ENCODE data around the gene TMEM91.
"Not testable (repeated sequence)": the region's sequence is repeated elsewhere in the genome, so short reads cannot be mapped to it uniquely, and the experiment has no call there.

TMEM91 gene

DNA sequence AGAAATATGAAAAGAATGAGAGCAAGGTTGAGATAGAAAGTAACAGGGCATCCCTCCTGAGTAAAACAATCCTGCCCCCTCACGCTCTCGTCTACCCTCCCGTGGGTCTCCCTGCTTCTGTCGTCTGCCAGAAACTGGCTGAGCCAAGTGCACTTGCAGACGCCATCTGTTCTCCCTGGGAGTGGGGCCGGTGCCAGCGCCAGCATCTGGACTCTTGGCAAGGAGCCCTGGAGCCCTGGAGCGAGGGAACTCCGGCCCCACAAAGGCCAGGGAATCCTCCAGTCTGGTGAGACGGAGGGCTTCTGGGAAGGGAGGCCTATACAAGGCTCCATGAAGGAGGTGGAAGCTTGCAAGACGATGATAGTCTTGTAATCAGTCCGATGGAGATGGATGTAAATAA lies 2.3 kb upstream of the TMEM91 start:
- DNase-seq (ENCODE audit: low read depth in 4 of 4, low spot score in 1 of 4), result no peak

GRCh38 chr19:41376998-41377365 lies 649 bp downstream of the TMEM91 start:
- no peak for DNase-seq (ENCODE audit: low read depth in 4 of 4, low spot score in 1 of 4)

DNA sequence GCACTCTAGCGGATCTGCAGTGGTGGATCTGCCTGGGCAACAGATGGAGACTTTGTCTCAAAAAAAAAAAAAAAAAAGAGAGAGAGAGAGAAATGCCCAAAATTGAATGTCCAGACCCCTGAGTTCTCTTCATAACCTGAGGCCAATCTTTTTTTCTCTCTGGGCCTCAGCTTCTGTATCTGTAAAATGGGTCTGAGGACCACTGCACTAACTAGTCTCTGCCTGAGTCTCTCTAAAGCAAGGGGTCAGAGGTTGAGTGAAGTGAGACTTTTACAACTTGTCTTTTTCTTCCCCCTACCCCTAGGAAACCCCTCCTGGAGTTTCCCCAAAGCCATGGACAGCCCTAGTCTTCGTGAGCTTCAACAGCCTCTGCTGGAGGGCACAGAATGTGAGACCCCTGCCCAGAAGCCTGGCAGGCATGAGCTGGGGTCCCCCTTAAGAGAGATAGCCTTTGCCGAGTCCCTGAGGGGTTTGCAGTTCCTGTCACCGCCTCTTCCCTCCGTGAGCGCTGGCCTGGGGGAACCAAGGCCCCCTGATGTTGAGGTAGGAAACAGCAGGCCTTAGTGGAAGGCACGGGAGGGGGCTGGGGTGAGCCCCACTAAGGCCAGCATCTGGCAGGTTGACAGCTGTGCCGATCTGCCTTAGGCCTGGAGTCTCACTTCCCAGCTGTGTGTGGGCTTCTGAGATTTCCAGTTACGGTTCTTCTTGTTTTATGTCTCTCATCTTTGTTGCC lies 1.8 kb downstream of the TMEM91 start:
- no peak for DNase-seq (ENCODE audit: low read depth in 4 of 4, low spot score in 1 of 4)

DNA sequence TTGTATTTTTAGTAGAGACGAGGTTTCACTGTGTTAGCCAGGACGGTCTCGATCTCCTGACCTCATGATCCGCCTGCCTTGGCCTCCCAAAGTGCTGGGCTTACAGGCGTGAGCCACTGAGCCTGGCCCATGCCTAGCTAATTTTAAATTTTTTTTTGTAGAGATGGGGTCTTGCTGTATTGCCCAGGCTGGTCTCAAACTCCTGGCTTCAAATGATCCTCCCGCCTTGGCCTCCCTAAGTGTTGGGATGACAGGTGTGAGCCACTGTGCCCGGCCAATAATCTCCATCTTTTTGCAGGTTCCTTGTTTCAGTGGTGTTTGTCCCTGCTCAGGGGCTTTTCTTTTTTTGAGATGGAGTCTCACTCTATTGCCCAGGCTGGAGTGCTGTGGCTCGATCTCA lies 5.2 kb downstream of the TMEM91 start:
- not testable (repeated sequence) for DNase-seq (ENCODE audit: low read depth in 4 of 4, low spot score in 1 of 4)

GRCh38 chr19:41384351-41384750 lies 8.0 kb downstream of the TMEM91 start:
- no peak for DNase-seq (ENCODE audit: low read depth in 4 of 4, low spot score in 1 of 4)

- DNase-seq (ENCODE audit: low read depth in 4 of 4, low spot score in 1 of 4), result no peak
Observed at GRCh38 chr19:41386442-41386841, 10.1 kb downstream of the TMEM91 start.

DNA sequence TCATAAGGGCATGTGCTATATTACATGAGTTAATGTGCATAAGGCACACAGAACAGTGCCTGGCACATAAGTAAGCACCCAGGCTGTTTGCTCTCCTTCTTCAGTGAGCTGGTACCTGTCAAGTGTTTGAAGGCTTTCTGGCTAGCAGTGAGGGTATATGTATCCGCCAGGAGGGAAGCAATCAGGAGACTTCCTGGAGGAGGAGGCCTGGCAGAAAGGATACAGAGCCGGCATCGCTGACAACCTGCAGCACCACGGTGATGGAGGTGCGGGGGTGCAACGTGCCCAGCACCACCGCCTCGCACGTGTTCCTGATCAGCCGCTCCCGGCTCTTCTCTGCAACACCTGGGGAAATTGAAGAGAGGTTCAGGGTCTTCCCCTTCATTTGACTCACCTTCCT lies 15.3 kb downstream of the TMEM91 start:
- no peak for DNase-seq (ENCODE audit: low read depth in 4 of 4, low spot score in 1 of 4)

DNA sequence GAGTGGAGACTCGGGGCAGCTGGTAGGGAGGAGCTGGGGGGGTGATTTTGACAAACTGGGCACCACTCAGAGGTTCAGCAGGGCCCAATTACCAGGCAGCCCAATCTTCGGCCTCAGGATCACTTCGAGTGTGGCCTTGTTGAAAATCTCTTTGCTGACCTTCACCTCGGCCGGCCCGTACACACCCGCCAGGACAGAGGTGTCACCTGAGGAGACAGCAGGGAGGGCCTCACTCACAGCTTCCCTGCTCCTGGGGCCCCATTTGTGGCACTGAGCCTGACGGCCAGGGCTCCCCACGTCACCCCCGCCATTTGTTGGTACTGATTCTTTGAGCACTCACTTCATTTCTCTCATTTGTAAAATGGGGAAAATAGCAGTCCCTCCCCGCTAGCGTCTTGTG lies 16.4 kb downstream of the TMEM91 start:
- no peak for DNase-seq (ENCODE audit: low read depth in 4 of 4, low spot score in 1 of 4)

DNA sequence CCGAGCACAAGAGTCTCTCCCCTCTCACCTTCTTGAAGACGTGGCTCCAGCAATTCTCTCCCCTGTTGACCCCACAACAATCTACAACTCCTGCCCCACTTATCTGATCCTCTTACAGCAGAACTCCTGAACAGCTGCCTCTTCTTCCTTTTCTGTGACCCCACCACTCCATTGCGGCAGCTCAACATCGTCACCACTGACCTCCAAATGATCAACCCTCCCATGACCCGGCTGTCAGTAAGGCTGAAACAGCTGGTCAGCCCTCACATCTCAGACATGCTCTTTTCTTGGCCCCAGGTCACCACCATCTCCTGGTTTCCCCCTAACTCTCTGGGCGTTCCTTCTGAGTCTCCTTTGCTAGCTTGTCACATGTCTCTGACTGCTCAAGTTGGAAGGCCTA lies 19.0 kb downstream of the TMEM91 start:
- no peak for DNase-seq (ENCODE audit: low read depth in 4 of 4, low spot score in 1 of 4)

- DNase-seq (ENCODE audit: low read depth in 4 of 4, low spot score in 1 of 4), result peak; percentile 95 to 99 (median 96)
Observed at GRCh38 chr19:41397086-41398049, 21.0 kb downstream of the TMEM91 start, which contains the start of the genes BCKDHA and EXOSC5. TSS of gene BCKDHA (plus strand) at chr19:41397818. CDS start at chr19:41397828, 10 bp downstream. TSS of gene EXOSC5 (minus strand) at chr19:41397359. CDS start at chr19:41397328, 31 bp downstream.

- DNase-seq (ENCODE audit: low read depth in 4 of 4, low spot score in 1 of 4), result no peak
Observed at GRCh38 chr19:41398050-41398418, 21.7 kb downstream of the TMEM91 start.

- no peak for DNase-seq (ENCODE audit: low read depth in 4 of 4, low spot score in 1 of 4)
Observed at GRCh38 chr19:41398598-41398997, 22.3 kb downstream of the TMEM91 start.

DNA sequence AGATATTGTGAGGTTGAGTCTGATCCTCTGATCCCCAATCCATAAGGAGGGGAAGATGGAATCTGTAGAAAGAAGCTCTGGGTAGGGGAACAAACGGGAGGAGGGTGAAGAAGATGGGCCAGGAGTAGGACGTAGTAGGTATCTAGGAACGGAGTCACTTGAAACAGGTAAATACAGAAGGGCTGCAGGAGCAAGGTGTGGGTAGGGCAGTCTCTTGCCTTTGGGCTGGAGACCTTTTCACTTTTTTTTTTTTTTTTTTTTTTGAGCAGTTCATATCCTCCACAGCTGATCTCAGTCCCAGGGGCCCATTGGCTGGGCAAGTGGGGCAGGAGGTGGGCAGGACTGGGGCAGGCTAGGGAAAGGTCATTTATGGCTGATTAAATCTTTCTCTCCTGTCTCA lies 22.8 kb downstream of the TMEM91 start:
- DNase-seq (ENCODE audit: low read depth in 4 of 4, low spot score in 1 of 4), result no peak

- DNase-seq (ENCODE audit: low read depth in 4 of 4, low spot score in 1 of 4), result no peak
Observed at GRCh38 chr19:41399525-41399924, 23.2 kb downstream of the TMEM91 start.

- no peak for DNase-seq (ENCODE audit: low read depth in 4 of 4, low spot score in 1 of 4)
Observed at GRCh38 chr19:41401483-41401882, 25.1 kb downstream of the TMEM91 start.

DNA sequence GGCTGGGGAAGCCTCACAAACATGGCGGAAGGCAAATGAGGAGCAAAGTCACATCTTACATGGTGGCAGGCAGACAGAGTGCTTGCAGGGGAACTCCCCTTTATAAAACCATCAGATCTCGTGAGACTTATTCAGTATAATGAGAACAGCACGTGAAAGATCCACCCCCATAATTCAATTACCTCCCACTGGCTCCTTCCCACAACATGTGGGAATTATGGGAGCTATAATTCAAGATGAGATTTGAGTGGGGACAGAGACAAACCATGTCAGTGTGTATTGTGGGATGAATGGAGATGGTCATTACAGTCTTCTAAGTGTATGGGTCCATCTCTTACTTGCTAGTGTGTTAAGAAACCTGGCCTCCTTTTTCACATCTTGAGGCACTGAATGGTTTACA lies 25.7 kb downstream of the TMEM91 start:
- no peak for DNase-seq (ENCODE audit: low read depth in 4 of 4, low spot score in 1 of 4)

DNA sequence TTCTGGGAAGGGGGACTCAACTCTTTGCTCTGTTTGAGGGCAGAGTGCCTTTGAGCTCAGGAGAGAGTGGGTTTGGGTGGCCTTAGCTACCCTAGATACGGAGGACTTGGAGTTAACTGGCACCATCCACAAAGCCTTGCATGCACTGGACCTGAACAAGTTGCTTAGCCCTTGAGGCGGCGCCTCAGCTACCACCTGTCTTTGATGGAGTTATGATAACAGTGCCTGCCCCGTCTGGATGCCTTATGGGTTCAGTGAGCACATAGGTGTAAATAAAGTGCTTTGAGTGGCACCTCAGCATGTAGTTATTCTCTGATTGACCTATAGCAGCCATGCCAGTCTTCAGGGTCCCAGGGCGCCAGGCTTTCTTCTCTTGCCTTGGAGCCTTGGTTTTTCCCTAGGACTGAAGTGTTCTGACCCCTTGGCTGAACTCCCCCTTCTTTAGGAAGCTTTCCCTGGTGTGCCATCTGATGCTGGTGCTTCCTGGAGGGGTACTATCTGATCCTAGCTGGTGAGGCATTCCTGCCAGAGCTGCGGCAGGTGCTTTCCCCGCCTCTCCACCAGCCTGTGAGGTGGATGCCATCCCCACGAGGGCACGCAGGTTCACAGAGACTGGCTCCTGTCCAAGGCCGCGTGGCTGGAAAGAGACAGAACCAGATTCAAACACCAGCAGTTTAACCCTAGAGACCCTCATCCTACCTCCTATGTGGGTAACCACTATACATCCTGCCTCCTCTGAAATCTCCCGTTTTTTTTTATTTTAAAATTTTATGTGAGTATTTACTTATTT lies 27.0 kb downstream of the TMEM91 start:
- no peak for DNase-seq (ENCODE audit: low read depth in 4 of 4, low spot score in 1 of 4)

DNA sequence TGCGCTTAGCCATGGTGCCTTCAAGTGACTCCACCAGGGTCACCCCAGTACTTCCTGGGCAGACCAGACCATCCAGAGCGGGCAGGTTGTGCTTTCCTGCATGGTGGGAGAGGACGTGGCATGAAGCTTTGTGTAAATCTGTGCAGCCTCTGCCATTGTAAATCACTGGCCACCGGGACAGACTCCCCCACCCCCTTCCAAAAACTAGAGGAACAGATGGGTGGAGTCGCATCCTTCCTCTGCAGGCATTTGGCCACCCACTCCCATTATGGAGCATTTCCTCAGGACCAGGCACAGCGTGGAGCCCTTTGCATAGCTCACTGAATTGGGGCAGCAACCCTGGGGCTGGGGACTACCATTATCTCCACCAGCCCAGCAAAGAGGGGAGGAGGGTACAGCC lies 29.4 kb downstream of the TMEM91 start:
- no peak for DNase-seq (ENCODE audit: low read depth in 4 of 4, low spot score in 1 of 4)

DNA sequence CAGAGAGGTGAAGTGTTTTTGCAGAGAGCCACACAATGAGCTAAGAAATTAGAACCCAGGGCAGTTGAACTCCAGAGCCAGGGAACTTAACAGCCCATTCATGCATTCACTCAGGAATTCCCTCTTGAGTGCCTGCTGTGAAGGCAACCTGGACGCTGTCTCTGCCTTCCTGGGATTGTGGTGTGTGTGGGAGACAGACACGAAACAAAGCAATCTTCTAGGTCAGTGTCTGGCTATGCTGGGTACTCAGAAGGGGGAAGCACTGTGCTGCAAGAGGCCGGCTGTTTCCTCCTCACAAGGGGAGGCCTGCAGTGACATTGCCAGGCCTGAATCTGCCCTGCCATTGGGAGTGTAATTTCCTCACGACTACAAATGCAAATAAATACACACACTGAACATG lies 30.9 kb downstream of the TMEM91 start:
- no peak for DNase-seq (ENCODE audit: low read depth in 4 of 4, low spot score in 1 of 4)

GRCh38 chr19:41408256-41408655 lies 31.9 kb downstream of the TMEM91 start:
- no peak for DNase-seq (ENCODE audit: low read depth in 4 of 4, low spot score in 1 of 4)

- DNase-seq (ENCODE audit: low read depth in 4 of 4, low spot score in 1 of 4), result not testable (repeated sequence)
Observed at GRCh38 chr19:41408846-41409245, 32.5 kb downstream of the TMEM91 start.
